ENCODE data around the gene ZNRF3.

DNA sequence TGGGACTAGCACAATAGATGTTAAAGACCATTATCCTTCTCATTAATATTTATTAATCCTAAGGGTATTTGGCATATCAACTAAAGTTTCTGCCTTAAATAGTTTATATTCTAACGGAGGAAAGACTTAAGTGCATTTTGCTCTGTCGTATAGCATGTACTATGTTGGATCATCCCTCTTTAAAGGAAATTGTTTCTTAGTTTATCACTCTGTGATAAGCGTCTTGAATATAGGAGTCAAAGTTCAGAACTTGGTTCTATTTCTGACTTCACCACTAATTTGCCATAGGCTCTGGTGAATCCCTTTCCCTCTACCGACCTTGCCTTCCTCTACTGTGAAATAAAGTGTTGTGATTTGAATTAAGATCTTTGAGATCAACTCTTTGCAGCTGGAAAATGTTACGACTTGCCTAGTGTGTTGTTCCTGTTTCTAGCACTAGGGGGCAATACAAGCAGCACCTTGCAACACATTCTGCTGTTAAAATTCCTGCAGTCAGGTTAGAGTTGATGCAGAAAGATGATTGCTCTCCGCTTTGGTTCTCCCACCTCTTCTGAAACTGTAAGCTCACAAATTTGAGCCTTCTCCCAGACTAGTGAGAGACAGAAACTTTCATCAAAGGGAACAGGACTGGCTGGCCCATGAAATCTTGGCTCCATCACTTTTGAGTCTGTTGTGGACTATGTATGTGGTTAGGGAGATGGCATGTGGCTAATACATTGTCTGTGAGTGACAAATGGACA lies 27.8 kb upstream of the ZNRF3 start:
- TF ChIP-seq ZFP3 (CRISPR knock-in tag; IDR thresholded peaks at IDR 0.05) (no peak), RARB (CRISPR knock-in tag; IDR thresholded peaks at IDR 0.05) (no peak), ZFP30 (CRISPR knock-in tag; IDR thresholded peaks at IDR 0.05) (no peak), GLIS3 (CRISPR knock-in tag; IDR thresholded peaks at IDR 0.05) (no peak), TCF4 (CRISPR knock-in tag; IDR thresholded peaks at IDR 0.05; ENCODE audit: borderline replicate concordance) (no peak), CSDC2 (CRISPR knock-in tag; IDR thresholded peaks at IDR 0.05) (no peak), PPARA (CRISPR knock-in tag; IDR thresholded peaks at IDR 0.05; ENCODE audit: borderline replicate concordance) (no peak), TOX (CRISPR knock-in tag; IDR thresholded peaks at IDR 0.05; ENCODE audit: borderline replicate concordance) (no peak)
- TF ChIP-seq, protein P1, sequence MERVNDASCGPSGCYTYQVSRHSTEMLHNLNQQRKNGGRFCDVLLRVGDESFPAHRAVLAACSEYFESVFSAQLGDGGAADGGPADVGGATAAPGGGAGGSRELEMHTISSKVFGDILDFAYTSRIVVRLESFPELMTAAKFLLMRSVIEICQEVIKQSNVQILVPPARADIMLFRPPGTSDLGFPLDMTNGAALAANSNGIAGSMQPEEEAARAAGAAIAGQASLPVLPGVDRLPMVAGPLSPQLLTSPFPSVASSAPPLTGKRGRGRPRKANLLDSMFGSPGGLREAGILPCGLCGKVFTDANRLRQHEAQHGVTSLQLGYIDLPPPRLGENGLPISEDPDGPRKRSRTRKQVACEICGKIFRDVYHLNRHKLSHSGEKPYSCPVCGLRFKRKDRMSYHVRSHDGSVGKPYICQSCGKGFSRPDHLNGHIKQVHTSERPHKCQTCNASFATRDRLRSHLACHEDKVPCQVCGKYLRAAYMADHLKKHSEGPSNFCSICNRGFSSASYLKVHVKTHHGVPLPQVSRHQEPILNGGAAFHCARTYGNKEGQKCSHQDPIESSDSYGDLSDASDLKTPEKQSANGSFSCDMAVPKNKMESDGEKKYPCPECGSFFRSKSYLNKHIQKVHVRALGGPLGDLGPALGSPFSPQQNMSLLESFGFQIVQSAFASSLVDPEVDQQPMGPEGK (CRISPR knock-in tag; IDR thresholded peaks at IDR 0.05; ENCODE audit: borderline replicate concordance) = no peak
- TF ChIP-seq, protein P2, sequence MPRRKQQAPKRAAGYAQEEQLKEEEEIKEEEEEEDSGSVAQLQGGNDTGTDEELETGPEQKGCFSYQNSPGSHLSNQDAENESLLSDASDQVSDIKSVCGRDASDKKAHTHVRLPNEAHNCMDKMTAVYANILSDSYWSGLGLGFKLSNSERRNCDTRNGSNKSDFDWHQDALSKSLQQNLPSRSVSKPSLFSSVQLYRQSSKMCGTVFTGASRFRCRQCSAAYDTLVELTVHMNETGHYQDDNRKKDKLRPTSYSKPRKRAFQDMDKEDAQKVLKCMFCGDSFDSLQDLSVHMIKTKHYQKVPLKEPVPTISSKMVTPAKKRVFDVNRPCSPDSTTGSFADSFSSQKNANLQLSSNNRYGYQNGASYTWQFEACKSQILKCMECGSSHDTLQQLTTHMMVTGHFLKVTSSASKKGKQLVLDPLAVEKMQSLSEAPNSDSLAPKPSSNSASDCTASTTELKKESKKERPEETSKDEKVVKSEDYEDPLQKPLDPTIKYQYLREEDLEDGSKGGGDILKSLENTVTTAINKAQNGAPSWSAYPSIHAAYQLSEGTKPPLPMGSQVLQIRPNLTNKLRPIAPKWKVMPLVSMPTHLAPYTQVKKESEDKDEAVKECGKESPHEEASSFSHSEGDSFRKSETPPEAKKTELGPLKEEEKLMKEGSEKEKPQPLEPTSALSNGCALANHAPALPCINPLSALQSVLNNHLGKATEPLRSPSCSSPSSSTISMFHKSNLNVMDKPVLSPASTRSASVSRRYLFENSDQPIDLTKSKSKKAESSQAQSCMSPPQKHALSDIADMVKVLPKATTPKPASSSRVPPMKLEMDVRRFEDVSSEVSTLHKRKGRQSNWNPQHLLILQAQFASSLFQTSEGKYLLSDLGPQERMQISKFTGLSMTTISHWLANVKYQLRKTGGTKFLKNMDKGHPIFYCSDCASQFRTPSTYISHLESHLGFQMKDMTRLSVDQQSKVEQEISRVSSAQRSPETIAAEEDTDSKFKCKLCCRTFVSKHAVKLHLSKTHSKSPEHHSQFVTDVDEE (CRISPR knock-in tag; IDR thresholded peaks at IDR 0.05) = no peak
- TF ChIP-seq, protein P3, sequence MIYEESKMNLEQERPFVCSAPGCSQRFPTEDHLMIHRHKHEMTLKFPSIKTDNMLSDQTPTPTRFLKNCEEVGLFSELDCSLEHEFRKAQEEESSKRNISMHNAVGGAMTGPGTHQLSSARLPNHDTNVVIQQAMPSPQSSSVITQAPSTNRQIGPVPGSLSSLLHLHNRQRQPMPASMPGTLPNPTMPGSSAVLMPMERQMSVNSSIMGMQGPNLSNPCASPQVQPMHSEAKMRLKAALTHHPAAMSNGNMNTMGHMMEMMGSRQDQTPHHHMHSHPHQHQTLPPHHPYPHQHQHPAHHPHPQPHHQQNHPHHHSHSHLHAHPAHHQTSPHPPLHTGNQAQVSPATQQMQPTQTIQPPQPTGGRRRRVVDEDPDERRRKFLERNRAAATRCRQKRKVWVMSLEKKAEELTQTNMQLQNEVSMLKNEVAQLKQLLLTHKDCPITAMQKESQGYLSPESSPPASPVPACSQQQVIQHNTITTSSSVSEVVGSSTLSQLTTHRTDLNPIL (CRISPR knock-in tag; IDR thresholded peaks at IDR 0.05; ENCODE audit: low read depth) = no peak

Measured in SK-N-SH treated with all-trans-retinoic acid at 6 μM for 48 hours (cell line).